GM18861 (cell line): Measurements from ENCODE around the gene MBNL1.
"Not testable (repeated sequence)": the region's sequence is repeated elsewhere in the genome, so short reads cannot be mapped to it uniquely, and the experiment has no call there.

Source experiments
- ATAC-seq: cut with Tn5 transposase; IDR thresholded peaks from one replicate; pipeline ENCODE4 v1.9.1; 2021; ENCODE audit not compliant: unreplicated experiment

The MBNL1 gene

GRCh38 chr3:152317184-152317583 lies 48.5 kb downstream of the MBNL1 start:
- no peak for ATAC-seq

DNA sequence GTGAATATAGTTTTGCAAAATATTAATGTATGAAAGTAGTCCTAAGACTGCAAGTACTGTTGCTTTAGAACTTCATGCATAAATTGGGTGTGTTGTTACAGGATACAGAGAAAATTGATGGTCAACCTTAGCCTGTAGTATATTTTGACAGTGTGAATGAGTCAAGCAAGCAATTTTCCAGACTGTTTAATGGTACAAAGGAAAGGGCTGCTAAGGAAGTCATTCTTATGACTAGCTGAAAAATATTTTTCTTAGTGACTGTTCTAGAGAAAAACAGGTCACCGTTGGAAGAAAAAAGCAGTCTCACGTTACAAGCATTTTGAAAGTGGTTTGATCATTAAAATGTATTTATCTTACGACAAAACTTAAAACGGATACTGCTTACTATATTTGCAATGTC lies 49.2 kb downstream of the MBNL1 start:
- ATAC-seq: no peak

DNA sequence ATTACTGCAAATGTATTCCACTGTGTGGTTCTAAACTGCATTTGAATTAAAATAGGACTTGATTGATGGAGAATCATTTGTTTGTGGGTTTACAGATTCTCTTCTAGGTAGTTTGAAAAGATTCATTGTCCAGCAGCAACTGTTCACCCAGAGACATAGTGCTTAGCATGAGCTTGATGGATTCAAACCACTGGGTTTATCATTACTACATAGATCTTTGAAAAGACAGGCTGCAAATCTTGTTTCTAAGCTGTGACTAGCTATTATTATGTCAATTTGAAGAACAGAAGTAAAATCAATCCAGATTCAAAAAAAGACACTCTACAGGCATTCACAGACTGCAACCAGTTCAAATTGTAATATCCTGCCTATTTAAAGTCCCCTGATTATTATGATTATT lies 49.8 kb downstream of the MBNL1 start:
- ATAC-seq: no peak

- no peak for ATAC-seq
Observed at GRCh38 chr3:152319256-152319655, 50.5 kb downstream of the MBNL1 start.

- ATAC-seq: no peak
Observed at GRCh38 chr3:152319831-152320617, 51.3 kb downstream of the MBNL1 start.

DNA sequence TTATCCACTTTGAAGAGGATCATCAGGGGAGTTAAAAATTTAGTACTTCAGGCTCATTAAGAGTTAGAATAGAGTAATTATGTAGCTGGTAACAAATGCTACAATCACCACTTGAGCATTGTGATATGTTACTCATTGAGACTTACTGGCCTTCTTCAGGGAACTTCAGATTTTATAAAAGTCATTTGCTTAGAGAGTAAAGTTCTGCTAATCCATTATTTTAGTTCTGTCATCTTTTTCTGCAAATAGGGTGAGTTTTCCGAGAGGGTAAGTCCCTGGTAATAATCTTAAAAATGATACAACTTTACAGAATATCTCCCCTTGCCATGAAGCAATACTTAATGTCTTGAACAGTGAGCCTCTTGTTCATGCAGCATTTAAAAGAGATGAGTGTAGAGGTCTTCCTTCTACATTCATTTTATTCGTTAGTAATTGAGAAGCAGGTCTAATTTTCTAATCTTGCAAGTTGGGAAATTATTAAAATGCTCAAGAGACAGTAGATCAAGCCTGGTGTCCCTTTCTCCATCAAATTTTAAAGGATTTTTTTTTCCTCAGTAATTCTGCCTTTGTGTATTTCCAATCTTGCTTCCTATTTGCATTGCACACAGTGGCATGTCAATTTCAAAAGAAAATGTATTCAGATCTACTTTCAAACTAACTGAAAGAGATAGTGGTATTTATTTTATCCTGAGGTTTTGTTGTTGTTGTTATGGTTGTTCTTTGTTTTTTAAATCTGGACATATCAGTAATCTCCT lies 52.6 kb downstream of the MBNL1 start:
- ATAC-seq: no peak

GRCh38 chr3:152321955-152322377 lies 53.2 kb downstream of the MBNL1 start:
- ATAC-seq: no peak

DNA sequence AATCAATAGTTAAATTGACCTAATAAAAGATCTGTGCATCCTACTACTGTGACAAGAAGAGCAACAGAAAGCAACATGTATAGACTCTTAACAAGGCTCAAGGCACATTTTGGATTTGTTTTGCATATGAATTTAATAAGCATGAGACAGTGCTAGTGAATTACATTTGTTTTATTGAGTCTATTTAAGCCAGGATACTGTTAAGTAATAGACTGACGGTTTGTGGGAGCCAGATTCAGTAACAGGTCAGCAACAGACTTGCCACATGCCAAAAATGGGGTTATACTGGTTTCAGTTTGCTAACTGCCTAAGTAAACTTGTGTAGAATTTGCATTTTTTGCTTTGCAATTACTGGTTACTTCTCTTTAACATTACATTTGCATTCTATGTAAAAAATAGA lies 54.0 kb downstream of the MBNL1 start:
- peak; percentile 54 for ATAC-seq

DNA sequence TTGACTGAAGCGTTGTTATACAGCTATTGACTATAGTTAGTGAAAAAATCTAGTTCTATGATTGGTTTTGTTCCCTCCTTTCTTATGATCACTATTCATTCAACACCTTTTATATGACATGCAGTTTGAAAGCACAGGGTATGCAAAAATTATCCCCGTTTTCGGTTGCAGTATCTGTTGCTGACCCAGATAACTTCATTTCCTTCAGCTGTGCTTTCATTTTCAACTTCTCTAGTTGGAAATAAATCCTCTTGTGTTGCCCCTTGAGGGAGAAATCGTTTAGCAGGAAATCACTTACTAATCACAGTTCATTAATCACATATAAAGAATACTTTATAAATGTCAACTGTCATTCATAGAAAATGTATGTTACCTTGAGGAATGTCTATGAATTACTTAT lies 55.1 kb downstream of the MBNL1 start:
- peak; percentile 67 for ATAC-seq

DNA sequence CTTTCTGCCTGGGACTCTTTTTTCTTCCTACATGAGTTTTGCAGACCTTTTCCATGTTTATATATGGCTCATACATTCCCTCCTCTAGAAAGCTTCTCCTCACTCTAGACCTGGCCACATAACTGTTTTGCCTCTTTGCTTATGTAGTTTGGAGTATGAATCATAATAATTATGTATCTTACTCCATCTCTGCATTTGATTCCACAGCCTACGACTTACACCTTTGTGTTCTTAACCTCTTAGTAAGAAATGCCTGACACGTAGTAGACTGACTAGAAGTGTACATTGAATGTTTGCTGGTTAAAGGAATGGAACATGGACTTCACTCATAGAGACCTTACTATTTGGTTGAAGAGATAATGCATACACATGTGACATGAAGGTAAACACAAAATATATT lies 56.4 kb downstream of the MBNL1 start:
- ATAC-seq: no peak

DNA sequence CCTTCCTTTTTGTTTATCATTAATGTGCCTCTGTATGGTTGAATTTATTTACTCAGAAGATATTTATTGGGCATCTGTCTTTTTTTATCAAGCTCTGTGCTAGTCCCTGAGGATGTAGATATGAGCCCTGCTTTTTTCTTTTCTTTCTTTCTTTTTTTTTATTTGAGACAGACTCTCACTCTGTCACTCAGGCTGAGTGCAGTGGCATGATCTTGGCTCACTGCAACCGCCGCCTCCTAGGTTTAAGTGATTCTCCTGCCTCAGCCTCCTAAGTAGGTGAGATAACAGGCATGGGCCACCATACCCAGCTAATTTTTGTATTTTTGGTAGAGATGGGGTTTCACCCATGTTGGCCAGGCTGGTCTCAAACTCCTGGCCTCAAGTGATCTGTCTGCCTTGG lies 58.5 kb downstream of the MBNL1 start:
- no peak for ATAC-seq

DNA sequence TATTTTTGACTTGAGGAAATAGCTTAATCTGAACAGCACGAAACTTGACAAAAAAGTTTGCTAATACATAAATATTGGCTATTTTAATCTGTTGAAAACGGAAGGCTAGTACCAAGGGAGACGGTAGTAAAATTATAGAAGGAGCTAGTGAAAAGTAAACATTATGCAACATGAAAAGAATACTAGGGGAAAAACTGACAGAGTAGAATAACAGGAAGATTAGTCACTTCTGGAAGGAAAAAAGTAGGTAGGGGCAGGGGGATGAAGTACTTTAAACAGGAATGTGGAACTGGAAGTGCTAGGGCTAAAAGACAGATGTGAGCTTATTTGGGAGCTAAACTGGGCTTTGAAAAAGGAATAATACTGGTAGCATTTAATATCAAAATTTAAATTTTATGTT lies 60.1 kb downstream of the MBNL1 start:
- ATAC-seq: no peak

DNA sequence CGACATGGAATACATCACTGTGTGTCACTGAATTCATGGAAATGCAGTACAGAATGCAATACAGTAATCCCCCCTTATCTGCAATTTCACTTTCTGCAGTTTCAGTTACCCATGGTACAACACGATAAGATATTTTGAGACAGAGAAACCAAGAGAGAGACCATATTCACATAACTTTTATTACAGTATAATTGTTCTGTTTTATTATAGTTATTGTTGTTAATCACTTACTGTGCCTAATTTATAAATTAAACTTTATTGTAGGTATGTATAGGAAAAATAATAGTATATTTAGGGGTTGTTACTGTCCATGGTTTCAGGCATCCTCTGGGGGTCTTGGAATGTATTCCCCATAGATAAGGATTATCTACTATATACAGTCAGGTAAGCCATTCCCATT lies 61.8 kb downstream of the MBNL1 start:
- no peak for ATAC-seq

- no peak for ATAC-seq
Observed at GRCh38 chr3:152331018-152331541, 62.4 kb downstream of the MBNL1 start.

DNA sequence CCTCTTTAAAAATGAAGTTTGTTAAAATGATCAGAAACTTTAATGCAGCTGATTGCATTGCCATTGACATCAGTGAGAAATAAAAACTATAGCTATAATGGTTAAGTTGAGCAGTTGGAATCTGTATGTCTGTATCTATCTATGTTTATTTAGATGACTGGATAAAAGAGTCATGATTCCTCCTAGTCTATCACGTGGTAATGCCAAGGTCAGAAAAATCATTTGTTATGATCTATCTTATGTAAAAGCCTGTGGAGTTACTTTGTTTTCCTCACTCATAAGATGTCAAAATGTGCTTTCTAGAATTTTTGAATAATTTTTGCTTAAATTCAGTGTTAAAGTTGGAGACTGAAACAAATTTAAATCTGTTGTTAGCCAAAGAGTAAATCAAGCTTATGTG lies 63.3 kb downstream of the MBNL1 start:
- ATAC-seq: peak; percentile 5

- ATAC-seq: no peak
Observed at GRCh38 chr3:152333928-152334327, 65.2 kb downstream of the MBNL1 start.

GRCh38 chr3:152334761-152335160 lies 66.0 kb downstream of the MBNL1 start:
- no peak for ATAC-seq

DNA sequence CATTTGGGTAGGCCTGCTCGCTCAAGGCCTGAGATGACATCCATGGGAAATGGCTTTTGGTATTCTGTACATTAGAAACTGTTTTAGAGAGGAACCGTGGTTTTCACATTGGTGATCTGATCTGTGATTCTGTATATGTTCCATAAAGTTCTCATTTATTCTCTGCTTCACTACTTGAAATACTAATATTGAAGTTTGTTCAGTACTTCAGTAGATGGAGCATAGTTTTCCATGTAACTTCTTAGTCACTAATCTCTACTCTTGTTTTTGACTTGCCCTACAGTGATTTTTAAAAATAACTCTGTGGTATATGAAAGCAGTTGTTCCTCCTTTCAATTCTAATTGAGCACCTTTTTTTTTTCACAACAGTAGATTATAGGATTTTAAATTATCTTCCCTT lies 66.5 kb downstream of the MBNL1 start:
- ATAC-seq: no peak

- ATAC-seq: not testable (repeated sequence)
Observed at GRCh38 chr3:152337337-152337736, 68.6 kb downstream of the MBNL1 start.

DNA sequence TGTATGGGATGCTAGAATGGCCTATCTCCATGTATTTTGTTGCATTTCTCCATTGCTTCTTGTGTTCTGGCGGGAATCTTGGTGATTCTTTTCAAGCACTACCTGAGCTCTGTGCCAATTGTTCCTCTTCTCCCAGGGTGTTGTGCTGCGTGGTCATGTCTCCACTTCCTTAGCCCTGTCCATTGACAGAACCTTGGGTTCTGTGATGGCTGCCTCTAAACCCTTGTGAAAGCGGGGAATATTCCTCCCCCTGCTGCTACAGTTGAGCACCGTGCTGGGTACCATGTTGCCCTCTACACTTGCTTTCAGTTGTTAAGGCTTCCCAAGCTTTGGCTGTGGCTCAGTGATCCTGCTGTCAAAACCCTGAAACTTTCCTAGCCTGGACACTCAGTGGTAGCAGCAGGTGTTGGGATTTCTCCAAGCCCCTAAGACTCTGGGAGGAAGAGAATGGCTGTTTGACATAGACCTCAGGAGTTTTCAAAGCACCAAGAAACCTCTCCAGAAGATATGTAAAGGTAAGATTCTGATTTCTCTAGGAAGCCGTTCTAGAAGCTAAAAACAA lies 69.5 kb downstream of the MBNL1 start:
- ATAC-seq: no peak

DNA sequence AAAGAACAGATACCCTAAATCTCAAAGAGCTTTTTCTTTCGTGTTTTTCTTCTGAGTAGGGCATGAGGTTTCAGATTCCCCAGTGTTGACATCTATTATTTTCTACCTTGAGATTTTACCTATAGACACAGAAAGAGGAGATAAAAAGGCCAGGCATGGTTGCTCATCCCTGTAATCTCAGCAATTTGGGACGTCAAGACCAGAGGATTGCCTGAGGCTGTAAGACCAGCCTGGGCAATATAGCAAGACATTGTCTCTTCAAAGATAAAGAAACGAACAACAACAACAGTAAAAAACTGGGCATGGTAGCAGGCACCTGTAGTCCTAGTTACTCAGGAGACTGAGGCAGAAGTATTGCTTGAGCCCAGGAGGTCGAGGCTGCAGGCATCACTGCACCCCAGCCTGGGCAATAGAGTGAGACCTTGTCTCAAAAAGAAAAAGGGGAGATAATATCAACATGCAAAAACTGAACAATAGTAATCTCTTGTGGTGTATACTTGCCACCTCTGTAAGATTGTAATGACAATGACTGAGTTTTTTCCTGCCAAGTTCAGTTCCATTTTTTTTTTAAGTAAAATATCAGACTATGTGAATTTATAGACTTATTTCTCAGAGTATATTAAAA lies 71.3 kb downstream of the MBNL1 start:
- ATAC-seq: no peak
